OCI-LY3 (cell line): ENCODE results near the gene SYT6.

Experiments used
- EZH2phosphoT487 ChIP-seq: fragments of 200-600 bp; shearing (Covaris generic); IDR thresholded peaks from 2 replicates; pipeline ENCODE4 v1.6.1; 2018; ENCODE audit warnings: antibody characterized with exemption, mixed run types, low read depth
- TF ChIP-seq, protein P1 (sequence below): fragments of 200-600, 300-600 bp; sonication (generic); IDR thresholded peaks from 2 replicates; pipeline ENCODE4 v1.5.1; 2014; ENCODE audit warnings: antibody characterized with exemption, low read length, low read depth

DNA sequence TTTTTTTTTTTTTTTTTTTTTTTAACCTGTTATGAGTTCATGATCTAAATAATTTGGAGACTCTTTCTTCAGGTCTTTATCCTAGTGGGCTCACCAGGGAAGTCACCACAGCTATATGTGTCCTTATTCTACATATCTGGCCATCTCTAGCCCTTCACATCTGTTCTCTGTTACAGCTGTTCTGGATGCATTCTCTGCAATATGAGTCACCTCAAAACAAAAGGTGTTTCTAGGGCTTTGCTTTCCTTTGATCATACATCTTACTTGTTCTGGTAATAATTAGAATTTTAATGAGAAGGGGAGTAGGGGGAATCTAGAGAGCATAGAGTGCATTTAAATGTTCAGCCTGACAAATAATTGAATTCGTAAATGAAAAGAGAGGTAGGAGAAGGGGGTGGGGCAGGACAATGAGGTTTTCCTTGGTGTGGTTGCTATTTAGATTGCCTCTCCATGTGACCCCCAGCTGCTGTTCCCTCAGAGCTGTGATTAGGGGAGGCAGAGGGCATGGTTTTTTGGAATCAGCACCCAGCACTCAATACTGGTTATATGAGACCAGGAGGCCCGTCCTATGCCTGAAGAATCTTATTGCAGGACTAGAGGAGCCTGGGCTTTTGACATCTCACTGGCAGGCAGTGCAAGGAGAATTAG lies 8.0 kb downstream of the SYT6 start:
- TF ChIP-seq, protein P1, sequence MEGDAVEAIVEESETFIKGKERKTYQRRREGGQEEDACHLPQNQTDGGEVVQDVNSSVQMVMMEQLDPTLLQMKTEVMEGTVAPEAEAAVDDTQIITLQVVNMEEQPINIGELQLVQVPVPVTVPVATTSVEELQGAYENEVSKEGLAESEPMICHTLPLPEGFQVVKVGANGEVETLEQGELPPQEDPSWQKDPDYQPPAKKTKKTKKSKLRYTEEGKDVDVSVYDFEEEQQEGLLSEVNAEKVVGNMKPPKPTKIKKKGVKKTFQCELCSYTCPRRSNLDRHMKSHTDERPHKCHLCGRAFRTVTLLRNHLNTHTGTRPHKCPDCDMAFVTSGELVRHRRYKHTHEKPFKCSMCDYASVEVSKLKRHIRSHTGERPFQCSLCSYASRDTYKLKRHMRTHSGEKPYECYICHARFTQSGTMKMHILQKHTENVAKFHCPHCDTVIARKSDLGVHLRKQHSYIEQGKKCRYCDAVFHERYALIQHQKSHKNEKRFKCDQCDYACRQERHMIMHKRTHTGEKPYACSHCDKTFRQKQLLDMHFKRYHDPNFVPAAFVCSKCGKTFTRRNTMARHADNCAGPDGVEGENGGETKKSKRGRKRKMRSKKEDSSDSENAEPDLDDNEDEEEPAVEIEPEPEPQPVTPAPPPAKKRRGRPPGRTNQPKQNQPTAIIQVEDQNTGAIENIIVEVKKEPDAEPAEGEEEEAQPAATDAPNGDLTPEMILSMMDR = no peak
- TF ChIP-seq EZH2phosphoT487 = no peak
